NCI-H1694 (cell line): ENCODE measurements around the gene PTGES3.
"Not testable (repeated sequence)": the region's sequence is repeated elsewhere in the genome, so short reads cannot be mapped to it uniquely, and the experiment has no call there.

ENCODE experiments used
- DNase-seq: peaks from one replicate; lab custom pipeline; 2025; lab: John Stamatoyannopoulos, UW

PTGES3 gene

DNA sequence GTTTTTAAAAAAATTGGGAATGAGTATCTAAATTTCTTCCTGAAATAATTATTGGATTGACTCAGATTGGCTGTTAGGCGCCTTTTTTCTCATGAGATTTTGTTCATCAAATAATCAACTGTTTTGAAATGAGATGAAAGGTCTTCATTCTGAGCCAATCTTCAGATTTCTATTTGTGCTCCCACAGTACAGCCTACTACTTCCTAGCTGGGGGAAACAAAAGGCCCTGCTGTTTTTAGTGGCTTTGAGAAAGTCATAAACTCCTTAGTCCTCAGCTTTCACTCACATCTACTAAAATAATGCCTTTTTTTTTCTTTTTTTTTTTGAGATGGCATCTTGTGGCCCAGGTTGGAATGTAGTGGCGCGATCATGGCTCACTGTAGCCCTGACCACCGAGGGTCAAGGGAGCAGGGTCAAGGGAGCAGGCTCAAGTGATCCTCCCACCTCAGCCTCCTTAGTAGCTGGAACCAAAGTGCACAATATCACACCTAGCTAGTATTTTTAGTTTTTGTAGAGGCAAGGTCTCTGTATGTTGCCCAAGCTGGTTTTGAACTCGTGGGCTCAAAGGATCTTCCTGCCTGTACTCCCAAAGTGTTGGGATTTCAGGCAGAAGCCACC lies 21.8 kb upstream of the PTGES3 start:
- no peak for DNase-seq

DNA sequence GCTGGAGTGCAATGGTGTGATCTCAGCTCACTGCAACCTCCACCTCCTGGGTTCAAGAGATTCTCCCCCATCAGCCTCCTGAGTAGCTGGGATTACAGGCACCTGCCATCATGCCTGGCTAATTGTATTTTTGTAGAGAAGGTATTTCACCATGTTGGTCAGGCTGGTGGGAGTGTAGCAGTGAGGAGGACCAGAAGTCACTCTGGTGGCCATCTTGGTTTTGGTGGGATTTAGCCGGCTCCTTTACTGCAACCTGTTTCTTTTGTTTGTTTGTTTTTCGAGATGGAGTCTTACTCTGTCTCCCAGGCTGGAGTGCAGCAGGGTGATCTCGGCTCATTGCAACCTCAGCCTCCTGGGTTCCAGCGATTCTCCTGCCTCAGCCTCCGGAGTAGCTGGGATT lies 16.4 kb upstream of the PTGES3 start:
- DNase-seq, result not testable (repeated sequence)

GRCh38 chr12:56699020-56699661 lies 11.1 kb upstream of the PTGES3 start:
- no peak for DNase-seq

DNA sequence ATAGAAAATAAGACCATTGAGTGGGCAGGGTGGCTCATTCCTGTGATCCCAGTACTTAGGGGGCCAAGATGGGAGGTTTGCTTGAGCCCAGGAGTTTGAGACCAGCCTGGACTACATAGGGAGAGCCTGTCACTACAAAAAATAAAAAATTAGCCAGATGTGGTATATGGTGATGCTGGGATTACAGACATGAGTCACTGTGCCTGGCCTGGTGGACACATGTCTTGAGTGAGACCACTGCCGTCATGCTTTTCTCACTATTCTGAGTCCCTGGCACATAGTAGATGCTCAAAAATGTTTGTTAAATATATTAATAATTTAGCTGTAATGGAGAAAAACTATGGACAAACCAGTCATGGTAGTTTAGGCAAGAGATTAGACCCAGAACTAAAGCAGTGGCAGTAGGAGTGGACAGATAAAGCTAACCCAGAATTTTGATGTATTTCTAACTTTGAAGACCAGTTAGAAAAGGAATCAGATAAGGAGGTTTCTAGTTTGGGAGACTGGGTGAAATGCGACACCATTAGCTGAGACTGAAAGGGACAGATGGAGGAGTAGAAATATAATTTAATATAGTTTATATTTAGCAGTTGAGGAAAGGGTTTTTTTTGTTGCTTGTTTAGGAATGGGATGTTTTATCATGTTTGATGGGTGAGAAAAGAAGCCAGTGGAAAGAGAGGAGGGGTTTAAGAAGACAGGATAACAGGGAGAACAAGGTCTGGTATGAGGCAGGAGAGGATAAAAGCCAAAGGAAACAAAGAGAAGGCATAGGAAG lies 7.4 kb upstream of the PTGES3 start:
- DNase-seq, result no peak

- DNase-seq, result no peak
Measured at GRCh38 chr12:56694161-56694560, 6.1 kb upstream of the PTGES3 start.

DNA sequence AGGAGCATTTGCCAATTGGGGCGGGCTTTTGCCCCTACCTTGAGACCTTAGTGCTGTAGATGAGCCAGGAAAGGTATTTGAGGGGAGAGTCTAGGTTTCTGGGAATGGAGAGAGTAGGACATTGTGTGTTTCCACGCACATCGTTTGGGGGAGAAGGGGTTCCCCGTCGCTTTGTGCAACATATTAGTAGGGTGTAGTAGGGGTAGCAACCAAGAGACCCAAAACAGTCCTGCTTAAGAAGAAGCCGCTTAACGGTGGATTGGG lies 694 bp upstream of the PTGES3 start:
- no peak for DNase-seq

DNA sequence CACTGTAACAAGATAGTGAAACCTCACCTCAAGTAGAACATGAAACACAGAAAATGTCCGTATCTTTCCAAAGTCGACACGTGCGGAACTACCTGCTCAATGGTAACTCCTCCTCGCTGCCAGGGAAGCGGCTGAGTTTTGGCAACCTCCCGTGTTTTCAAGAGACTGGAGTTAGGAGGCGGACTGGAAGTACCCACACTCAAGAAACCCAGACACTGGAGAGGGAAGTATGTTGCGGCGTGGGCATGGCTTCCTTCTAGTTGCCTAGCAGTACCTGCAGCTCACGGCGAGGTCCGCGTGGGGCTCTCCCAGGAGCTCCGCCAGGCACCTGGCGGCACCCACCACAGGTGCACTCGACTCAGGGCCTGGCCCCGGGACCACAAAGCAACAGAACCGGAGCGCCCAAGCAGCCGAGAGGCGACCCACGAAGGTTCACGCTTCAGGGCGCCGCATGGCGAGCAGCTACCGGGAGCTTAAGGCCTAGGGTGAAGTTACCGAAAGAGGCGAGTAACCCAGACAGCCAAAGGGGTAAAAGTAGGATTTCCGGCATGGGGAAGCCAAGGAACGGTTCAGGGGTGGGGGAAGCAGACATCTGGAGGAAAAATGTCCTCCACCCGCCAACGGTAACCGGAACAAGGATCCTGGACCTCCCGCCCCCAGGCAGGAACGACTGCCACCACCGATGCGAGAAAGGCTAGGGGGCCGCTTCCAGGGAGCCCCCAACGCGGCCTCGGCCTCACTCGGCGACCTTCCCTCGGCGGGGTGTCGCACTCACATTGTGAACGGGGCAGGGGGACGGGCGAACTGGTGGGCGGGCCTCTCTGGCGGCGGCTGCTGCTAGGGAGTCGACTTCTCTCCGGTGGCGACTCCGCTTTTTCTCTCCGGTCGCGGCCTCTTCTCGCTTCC lies 608 bp downstream of the PTGES3 start:
- no peak for DNase-seq

DNA sequence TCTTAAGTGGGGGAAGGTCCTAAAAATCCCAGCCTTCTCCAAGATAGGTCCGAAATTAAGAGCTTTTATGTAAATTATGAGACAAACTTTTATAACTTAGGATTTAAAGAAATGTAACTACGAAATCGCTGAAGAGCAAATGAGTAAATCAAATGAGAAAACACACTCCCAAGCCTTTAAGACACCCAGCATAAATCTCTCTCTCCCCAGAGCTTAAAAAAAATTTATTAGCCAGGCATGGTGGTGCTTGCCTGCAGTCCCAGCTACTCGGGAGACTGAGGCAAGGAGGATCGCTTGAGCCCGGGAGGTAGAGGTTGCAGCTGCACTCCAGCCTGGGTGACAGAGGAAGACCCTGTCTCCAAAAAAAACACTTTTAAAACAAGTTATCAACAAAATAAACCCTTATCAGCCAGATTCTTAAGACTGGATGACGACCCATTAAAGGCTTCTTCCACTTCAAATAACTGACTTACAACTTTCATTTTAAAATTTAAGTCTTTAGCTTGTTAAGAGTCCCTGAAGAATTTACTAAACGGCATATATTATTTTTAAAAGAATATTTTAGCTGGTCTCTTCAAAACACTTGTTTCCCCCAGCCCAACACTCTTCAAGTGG lies 3.2 kb downstream of the PTGES3 start:
- no peak for DNase-seq

DNA sequence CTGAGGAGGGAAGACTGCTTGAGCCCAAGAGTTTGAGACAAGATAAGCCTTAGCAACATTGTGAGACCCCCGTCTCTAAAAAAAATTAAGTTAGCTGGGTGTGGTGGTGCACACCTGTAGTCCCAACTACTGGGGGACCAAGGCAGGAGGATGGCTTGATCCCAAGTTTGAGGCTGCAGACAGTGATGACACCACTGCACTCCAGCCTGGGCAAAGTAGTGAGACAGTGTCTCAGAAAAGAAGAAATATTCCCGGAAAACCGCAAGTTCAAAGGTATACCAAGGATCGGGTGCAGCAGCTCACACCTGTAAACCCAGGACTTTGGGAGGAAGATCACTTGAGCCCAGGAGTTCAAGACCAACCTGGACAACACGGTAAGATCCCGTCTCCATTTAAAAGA lies 5.8 kb downstream of the PTGES3 start:
- DNase-seq, result no peak

- no peak for DNase-seq
Measured at GRCh38 chr12:56679883-56680575, 8.1 kb downstream of the PTGES3 start.

GRCh38 chr12:56678852-56679251 lies 9.2 kb downstream of the PTGES3 start:
- no peak for DNase-seq

DNA sequence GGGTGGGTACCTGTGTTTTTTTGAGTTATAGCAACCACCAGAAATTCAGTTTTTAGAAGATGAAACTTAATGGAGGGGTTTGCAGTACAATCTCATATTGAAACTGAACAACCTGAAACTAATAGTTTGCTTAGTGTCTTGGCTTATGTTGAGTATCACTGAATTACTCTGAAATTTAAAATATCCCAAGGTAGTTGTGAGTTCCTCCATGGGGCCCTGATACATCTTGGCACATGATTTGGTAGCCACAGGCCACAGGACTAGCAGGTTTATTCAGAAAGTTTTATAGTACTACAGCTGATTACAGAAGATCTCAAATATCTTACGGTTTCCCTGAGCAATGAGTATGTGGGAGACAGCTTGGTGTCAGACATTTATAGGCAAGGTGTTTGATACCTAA lies 10.4 kb downstream of the PTGES3 start:
- no peak for DNase-seq

GRCh38 chr12:56676851-56677580 lies 11.1 kb downstream of the PTGES3 start:
- DNase-seq, result no peak

- no peak for DNase-seq
Measured at GRCh38 chr12:56671608-56672007, 16.5 kb downstream of the PTGES3 start.

DNA sequence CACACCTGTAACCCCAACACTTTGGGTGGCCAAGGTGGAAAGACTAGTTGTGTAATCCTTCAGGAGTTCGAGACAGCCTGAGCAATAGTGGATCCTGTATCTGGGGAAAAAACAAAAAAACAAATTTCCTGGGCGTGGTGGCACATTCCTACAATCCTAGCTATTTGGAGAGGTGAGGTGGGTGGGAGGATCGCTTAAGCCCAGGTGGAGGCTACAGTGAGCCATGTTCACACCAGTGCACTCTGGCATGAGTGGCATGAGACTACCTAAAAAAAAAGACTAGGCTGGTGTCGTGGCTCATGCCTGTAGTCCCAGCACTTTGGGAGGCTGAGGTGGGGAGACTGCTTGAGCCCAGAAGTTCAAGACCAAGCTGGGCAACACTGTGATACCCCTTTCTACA lies 17.2 kb downstream of the PTGES3 start:
- DNase-seq, result no peak

GRCh38 chr12:56668197-56668457 lies 20.0 kb downstream of the PTGES3 start:
- DNase-seq, result no peak

- DNase-seq, result no peak
Measured at GRCh38 chr12:56661979-56662638, 26.0 kb downstream of the PTGES3 start.

DNA sequence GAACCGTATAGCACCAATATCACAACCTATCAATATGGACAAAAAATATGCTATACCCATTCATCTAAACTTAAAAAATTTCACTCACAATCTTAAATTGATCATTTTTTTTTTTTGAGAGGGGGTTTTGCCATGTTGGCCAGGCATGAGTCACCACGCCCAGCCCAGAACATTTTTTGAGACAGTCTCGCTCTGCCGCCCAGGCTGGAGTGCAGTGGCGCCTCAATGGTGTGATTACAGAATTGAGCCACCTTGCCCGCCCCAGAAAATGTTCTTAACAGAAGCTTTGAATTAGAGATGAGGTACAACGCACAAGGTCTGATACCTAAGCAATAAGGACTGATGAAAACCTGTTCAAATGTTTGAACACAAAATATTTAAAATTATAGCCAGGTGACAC lies 26.5 kb downstream of the PTGES3 start:
- no peak for DNase-seq

GRCh38 chr12:56658921-56659320 lies 29.2 kb downstream of the PTGES3 start:
- DNase-seq, result no peak
